ENCODE measurements around the gene ZNF277.

The ZNF277 gene

DNA sequence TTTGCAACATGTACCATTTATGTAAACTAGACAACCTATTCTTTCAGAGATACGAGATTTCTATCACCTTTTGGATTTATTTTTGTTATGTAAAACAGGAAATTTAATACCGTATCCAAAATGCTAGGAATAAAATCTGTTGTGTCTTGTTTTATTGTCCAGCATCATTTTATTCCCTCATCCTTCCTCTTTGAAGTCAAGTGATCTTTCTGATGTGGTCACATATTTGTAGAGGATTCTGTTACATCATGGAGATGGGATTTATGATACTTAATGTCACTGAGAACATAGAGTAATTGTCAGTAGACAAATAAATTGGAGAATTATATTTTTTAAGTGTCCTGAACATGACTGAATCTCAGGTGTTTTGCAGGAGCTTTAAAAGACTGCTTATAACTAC lies 64.7 kb downstream of the ZNF277 start:
- ChIA-PET CTCF (interaction anchor here (1.1 kb wide), 1 partner anchor 8 kb away, joined by 3 read pairs; no protein-coding TSS in a partner anchor), POLR2A (no interaction called here)
- no peak for DNase-seq (ENCODE audit: extremely low spot score)
- TF ChIP-seq, protein P1, sequence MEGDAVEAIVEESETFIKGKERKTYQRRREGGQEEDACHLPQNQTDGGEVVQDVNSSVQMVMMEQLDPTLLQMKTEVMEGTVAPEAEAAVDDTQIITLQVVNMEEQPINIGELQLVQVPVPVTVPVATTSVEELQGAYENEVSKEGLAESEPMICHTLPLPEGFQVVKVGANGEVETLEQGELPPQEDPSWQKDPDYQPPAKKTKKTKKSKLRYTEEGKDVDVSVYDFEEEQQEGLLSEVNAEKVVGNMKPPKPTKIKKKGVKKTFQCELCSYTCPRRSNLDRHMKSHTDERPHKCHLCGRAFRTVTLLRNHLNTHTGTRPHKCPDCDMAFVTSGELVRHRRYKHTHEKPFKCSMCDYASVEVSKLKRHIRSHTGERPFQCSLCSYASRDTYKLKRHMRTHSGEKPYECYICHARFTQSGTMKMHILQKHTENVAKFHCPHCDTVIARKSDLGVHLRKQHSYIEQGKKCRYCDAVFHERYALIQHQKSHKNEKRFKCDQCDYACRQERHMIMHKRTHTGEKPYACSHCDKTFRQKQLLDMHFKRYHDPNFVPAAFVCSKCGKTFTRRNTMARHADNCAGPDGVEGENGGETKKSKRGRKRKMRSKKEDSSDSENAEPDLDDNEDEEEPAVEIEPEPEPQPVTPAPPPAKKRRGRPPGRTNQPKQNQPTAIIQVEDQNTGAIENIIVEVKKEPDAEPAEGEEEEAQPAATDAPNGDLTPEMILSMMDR (IDR thresholded peaks at IDR 0.05; ENCODE audit: control extremely low read depth, extremely low read depth, low read depth, missing control alignments) = no peak

DNA sequence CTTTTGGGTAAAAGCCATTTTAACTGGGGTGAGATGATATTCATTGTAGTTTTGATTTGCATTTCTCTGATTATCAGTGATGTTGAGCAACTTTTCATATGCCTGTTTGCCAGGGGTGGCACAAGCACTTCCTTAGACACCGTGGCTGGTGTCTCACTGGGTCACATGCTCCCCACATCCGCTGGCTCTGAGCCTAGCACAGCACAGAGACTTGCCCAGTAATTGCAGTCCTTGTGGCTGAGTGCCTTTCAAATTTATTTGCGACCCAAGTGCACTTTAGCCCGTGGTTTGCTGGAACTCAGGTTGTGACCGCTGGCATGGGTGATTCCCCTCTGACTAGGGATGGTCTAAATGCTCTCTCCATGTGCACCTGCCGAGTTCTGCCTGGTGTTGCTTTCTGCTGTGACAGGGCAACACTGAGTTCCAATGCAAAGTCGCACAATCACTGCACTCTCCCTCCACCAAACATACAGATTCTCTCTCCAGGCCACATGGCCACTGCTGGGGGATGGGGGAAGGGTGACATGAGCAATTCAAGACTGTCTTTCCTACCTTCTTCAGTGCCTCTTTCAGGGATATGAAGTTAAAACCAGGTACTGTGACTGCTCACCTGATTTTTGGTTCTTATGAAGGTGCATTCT lies 66.5 kb downstream of the ZNF277 start:
- ChIA-PET POLR2A (no interaction called here), CTCF (no interaction called here)
- no peak for DNase-seq (ENCODE audit: extremely low spot score)

GRCh38 chr7:112279042-112279441 lies 72.5 kb downstream of the ZNF277 start:
- no peak for DNase-seq (ENCODE audit: extremely low spot score)
- TF ChIP-seq, protein P1 (IDR thresholded peaks at IDR 0.05; ENCODE audit: control extremely low read depth, extremely low read depth, low read depth, missing control alignments) = no peak
- ChIA-PET POLR2A (no interaction called here), CTCF (interaction anchor here (1.0 to 1.1 kb wide), 2 partner anchors 10 to 33 kb away, joined by 3 read pairs; no protein-coding TSS in a partner anchor)

More for the DNA sequence above, 66.5 kb downstream of the ZNF277 start:
- TF ChIP-seq, protein P1 (IDR thresholded peaks at IDR 0.05; ENCODE audit: control extremely low read depth, extremely low read depth, low read depth, missing control alignments) = no peak

DNA sequence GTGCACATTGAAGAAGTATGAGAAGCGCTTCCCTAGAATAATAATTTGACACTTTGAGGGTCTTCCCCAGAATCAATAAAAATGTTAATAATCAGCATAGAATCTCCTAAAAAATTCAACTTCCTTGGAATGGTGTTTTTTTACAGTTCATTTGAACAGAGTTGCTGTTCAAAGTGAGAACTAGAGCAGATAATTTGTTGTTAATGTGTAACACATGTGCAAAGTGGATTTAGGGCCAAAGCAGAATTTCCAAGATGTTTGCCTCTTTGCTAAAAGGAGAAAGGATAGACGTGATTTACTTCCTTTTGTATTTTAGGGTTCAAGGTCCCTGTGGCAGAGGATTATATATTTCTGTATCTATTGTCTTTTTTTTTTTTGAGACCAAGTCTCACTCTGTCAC lies 73.8 kb downstream of the ZNF277 start:
- TF ChIP-seq, protein P1 (IDR thresholded peaks at IDR 0.05; ENCODE audit: control extremely low read depth, extremely low read depth, low read depth, missing control alignments) = no peak
- DNase-seq (ENCODE audit: extremely low spot score) = no peak
- ChIA-PET CTCF (interaction anchor here (1.1 kb wide), 1 partner anchor 11 kb away, joined by 3 read pairs; no protein-coding TSS in a partner anchor), POLR2A (no interaction called here)

DNA sequence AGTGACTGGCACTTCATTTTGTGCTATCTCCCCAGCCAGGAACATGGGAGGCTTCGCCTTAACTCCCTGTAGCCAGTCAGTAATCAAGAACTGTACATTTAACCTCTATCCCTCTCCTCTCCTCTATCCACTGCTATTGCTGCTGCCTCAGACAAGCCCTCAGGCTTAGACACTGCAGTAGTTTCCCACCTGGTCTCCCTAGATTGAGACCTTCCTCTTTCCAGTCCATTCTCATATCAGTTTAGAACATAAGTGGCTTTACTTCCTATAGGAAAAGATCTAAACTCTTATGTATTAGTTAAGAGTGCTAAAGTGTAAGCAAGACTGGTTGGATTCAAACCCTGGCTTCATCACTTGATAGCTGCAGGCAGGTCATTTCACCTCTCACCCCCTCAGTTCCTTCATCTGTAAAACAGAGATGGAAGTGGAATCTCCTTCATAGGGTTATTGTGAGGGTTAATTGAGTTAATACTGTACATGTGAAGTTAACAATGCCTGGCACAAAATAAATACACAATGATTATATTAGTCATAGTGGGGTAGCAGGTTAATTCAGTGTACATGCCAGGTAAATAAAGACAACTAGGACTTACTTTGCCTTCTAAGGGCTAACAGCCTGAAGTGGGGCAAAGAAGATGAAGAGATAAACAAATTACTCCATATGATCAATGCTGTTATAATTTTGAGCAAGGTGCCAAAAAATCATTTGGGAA lies 76.1 kb downstream of the ZNF277 start:
- CTCF ChIA-PET = no interaction called here
- POLR2A ChIA-PET = no interaction called here
- DNase-seq (ENCODE audit: extremely low spot score) = no peak
- TF ChIP-seq, protein P1 (IDR thresholded peaks at IDR 0.05; ENCODE audit: control extremely low read depth, extremely low read depth, low read depth, missing control alignments) = no peak

DNA sequence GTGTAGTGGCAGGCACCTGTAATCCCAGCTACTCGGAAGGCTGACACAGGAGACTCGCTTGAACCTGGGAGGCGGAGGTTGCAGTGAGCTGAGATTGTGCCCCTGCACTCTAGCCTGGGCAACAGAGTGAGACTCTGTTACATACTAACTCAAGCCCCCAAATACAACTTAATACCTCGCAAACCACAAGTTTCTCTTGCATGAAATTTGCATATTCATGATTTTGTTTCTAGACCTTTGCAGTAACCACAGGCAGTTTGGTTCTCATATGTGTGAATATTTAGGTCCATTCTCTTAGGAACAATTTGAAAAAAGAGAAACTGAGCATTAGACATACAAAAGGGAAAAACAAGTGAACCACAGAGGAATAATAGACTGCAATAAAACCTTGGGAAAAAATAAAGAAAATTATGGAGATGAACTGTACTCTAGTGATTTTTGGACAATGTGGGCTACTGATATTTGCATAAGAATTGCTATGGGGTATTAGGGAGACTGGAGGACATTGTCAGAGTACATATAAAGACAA lies 77.0 kb downstream of the ZNF277 start:
- CTCF ChIA-PET = interaction anchor here (1.1 kb wide), 1 partner anchor 11 kb away, joined by 3 read pairs; no protein-coding TSS in a partner anchor
- TF ChIP-seq, protein P1 (IDR thresholded peaks at IDR 0.05; ENCODE audit: control extremely low read depth, extremely low read depth, low read depth, missing control alignments) = no peak

More for the DNA sequence above, 77.0 kb downstream of the ZNF277 start:
- DNase-seq (ENCODE audit: extremely low spot score) = no peak
- POLR2A ChIA-PET = no interaction called here

Measured in GM10248 (cell line).